ENCODE results near the gene C15orf61. TPM values are rescaled to one million over a fixed set of nuclear protein-coding genes. Genes with fewer than 3 reads are reported as not detected.

C15orf61 gene
- 1.7 and 3.8 TPM in 2 replicates for total RNA-seq (2012; rRNA removed)

DNA sequence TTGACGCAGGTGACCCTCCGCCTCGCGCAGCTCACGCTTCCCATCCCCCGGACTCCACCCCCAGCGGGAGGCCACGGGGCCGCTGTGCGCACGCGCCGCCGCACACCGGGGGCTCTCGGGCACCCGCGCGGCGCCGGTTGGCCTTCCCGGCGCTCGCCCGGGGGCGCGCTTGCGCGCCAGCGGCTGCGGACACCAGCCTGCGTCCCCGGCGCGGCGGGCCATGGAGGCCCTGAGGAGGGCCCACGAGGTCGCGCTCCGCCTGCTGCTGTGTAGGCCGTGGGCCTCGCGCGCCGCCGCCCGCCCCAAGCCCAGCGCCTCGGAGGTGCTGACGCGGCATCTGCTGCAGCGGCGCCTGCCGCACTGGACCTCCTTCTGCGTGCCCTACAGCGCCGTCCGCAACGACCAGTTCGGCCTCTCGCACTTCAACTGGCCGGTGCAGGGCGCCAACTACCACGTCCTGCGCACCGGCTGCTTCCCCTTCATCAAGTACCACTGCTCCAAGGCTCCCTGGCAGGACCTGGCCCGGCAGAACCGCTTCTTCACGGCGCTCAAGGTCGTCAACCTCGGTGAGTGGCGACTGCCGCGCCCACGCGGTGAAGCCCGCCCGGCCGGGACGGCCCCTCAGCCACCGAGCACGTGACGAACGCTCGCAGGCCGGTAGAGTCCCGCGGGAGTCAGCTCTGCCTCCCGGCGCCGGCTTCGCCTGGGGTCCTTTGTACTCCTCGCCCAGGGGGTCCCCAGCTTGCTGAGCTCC lies at the start of gene C15orf61:
TSS of gene C15orf61 (plus strand) at position 103 of the 754 bp plus-strand sequence. CDS start at position 221, 118 bp downstream.
- Histone ChIP-seq H3K9me3 (replicated peaks; ENCODE audit: low read length) (no peaks in the 10 kb centered on the region), H3K27me3 (ENCODE audit: control insufficient read depth, insufficient read depth, low read length) (no peaks in the 10 kb centered on the region), H3K4me2 (ENCODE audit: low read length) (peak within 1 kb of the TSS; percentile 99), H3K4me3 (ENCODE audit: low read length) (peak within 1 kb of the TSS; percentile 98), H3K36me3 (ENCODE audit: insufficient read depth, low read length) (peaks cover 3% of the 10 kb centered on the region), H3K4me1 (ENCODE audit: control insufficient read depth, insufficient read depth, low read length) (peaks cover 25% of the 10 kb centered on the region), H3K9ac (ENCODE audit: low read depth, low read length) (peak within 1 kb of the TSS; percentile 90)

GRCh38 chr15:67472957-67473356 lies 48.0 kb upstream of the C15orf61 start:
- H3K9me3 ChIP-seq (replicated peaks; ENCODE audit: low read length): no peaks in the 10 kb centered on the region
- H3K4me2 ChIP-seq (ENCODE audit: low read length): no peak overlapping the region
- no peaks in the 10 kb centered on the region for H3K36me3 ChIP-seq (ENCODE audit: insufficient read depth, low read length)
- H3K9ac ChIP-seq (ENCODE audit: low read depth, low read length): no peak overlapping the region
- no peak overlapping the region for H3K4me3 ChIP-seq (ENCODE audit: low read length)
- H3K27me3 ChIP-seq (ENCODE audit: control insufficient read depth, insufficient read depth, low read length): no peaks in the 10 kb centered on the region
- no peaks in the 10 kb centered on the region for H3K4me1 ChIP-seq (ENCODE audit: control insufficient read depth, insufficient read depth, low read length)

DNA sequence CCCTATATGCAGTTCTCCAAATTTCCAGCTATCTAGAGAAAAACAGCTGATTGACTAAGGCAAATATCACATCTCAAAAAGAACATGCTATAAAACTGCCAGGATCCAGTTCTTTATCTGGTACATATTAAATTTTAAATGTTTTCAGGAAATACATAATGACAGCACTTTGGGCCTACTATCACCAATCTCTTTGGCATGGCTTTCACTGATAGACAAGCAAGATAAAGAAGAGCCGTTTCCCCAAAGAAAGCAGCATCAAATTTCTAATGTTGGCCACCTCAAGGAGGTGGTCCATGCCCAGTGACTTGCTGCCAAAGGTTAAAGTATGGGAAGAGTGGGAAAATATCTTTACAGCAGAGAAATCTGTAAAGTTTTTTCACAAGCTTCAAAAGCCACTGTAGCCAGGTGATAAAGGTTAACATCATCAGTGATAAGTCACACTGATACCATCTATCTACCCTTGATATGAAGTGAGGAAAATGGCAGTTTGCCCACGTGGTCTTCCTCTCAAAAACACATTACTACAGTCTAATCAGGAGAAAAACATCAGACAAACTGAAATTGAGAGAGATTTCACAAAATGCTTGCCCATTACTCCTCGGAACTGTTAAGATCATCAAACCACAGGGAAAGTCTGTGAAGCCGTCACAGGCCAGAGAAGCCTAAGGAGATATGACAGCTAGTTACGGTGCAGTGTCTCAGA lies 46.4 kb upstream of the C15orf61 start:
- Histone ChIP-seq H3K36me3 (ENCODE audit: insufficient read depth, low read length) (no peaks in the 10 kb centered on the region), H3K4me2 (ENCODE audit: low read length) (no peak overlapping the region), H3K4me1 (ENCODE audit: control insufficient read depth, insufficient read depth, low read length) (peaks cover 1% of the 10 kb centered on the region), H3K27me3 (ENCODE audit: control insufficient read depth, insufficient read depth, low read length) (no peaks in the 10 kb centered on the region), H3K9me3 (replicated peaks; ENCODE audit: low read length) (no peaks in the 10 kb centered on the region), H3K9ac (ENCODE audit: low read depth, low read length) (no peak overlapping the region), H3K4me3 (ENCODE audit: low read length) (no peak overlapping the region)

- no peak overlapping the region for H3K9ac ChIP-seq (ENCODE audit: low read depth, low read length)
- H3K27me3 ChIP-seq (ENCODE audit: control insufficient read depth, insufficient read depth, low read length): no peaks in the 10 kb centered on the region
Measured at GRCh38 chr15:67479781-67480505, 41.0 kb upstream of the C15orf61 start.

DNA sequence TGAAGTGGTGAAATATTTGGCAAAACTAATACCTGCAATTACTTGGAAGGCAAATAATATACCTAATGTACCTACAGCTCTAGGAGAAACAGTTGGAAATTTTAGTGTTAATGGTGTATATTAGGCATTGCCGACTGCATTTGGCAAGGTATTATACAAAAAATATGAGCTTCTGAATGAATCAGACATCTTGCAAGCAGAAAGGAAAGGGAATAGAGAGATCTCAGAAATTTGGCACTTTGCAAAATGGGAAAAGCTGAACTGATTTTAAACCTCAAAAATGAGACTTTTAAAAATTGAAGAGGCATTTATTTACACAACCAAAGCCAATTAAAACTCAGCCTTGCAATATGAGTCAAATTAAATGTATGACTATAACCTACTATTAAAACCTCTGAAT lies 40.2 kb upstream of the C15orf61 start:
- H3K4me2 ChIP-seq (ENCODE audit: low read length): no peak overlapping the region
- no peaks in the 10 kb centered on the region for H3K27me3 ChIP-seq (ENCODE audit: control insufficient read depth, insufficient read depth, low read length)
- no peaks in the 10 kb centered on the region for H3K36me3 ChIP-seq (ENCODE audit: insufficient read depth, low read length)
- no peak overlapping the region for H3K9ac ChIP-seq (ENCODE audit: low read depth, low read length)
- H3K9me3 ChIP-seq (replicated peaks; ENCODE audit: low read length): no peaks in the 10 kb centered on the region
- H3K4me1 ChIP-seq (ENCODE audit: control insufficient read depth, insufficient read depth, low read length): peaks cover 5% of the 10 kb centered on the region
- H3K4me3 ChIP-seq (ENCODE audit: low read length): no peak overlapping the region

More at GRCh38 chr15:67479781-67480505, 41.0 kb upstream of the C15orf61 start:
- Histone ChIP-seq H3K4me3 (ENCODE audit: low read length) (no peak overlapping the region), H3K4me2 (ENCODE audit: low read length) (no peak overlapping the region), H3K4me1 (ENCODE audit: control insufficient read depth, insufficient read depth, low read length) (peaks cover 5% of the 10 kb centered on the region), H3K36me3 (ENCODE audit: insufficient read depth, low read length) (no peaks in the 10 kb centered on the region), H3K9me3 (replicated peaks; ENCODE audit: low read length) (no peaks in the 10 kb centered on the region)

- H3K9ac ChIP-seq (ENCODE audit: low read depth, low read length): no peak overlapping the region
- no peak overlapping the region for H3K4me2 ChIP-seq (ENCODE audit: low read length)
- no peaks in the 10 kb centered on the region for H3K36me3 ChIP-seq (ENCODE audit: insufficient read depth, low read length)
- no peaks in the 10 kb centered on the region for H3K27me3 ChIP-seq (ENCODE audit: control insufficient read depth, insufficient read depth, low read length)
- H3K9me3 ChIP-seq (replicated peaks; ENCODE audit: low read length): no peaks in the 10 kb centered on the region
- peaks cover 5% of the 10 kb centered on the region for H3K4me1 ChIP-seq (ENCODE audit: control insufficient read depth, insufficient read depth, low read length)
- H3K4me3 ChIP-seq (ENCODE audit: low read length): no peak overlapping the region
Measured at GRCh38 chr15:67481680-67482079, 39.3 kb upstream of the C15orf61 start.

- no peaks in the 10 kb centered on the region for H3K4me1 ChIP-seq (ENCODE audit: control insufficient read depth, insufficient read depth, low read length)
- no peak overlapping the region for H3K4me3 ChIP-seq (ENCODE audit: low read length)
- H3K9me3 ChIP-seq (replicated peaks; ENCODE audit: low read length): no peaks in the 10 kb centered on the region
- no peaks in the 10 kb centered on the region for H3K36me3 ChIP-seq (ENCODE audit: insufficient read depth, low read length)
- H3K27me3 ChIP-seq (ENCODE audit: control insufficient read depth, insufficient read depth, low read length): no peaks in the 10 kb centered on the region
- H3K9ac ChIP-seq (ENCODE audit: low read depth, low read length): no peak overlapping the region
- no peak overlapping the region for H3K4me2 ChIP-seq (ENCODE audit: low read length)
Measured at GRCh38 chr15:67495585-67495984, 25.3 kb upstream of the C15orf61 start.

GRCh38 chr15:67501177-67501835 lies 19.6 kb upstream of the C15orf61 start:
- no peak overlapping the region for H3K4me2 ChIP-seq (ENCODE audit: low read length)
- peaks cover 10% of the 10 kb centered on the region for H3K4me1 ChIP-seq (ENCODE audit: control insufficient read depth, insufficient read depth, low read length)
- H3K27me3 ChIP-seq (ENCODE audit: control insufficient read depth, insufficient read depth, low read length): no peaks in the 10 kb centered on the region
- no peaks in the 10 kb centered on the region for H3K9me3 ChIP-seq (replicated peaks; ENCODE audit: low read length)
- no peak overlapping the region for H3K9ac ChIP-seq (ENCODE audit: low read depth, low read length)
- H3K4me3 ChIP-seq (ENCODE audit: low read length): no peak overlapping the region
- no peaks in the 10 kb centered on the region for H3K36me3 ChIP-seq (ENCODE audit: insufficient read depth, low read length)

GRCh38 chr15:67501836-67502461 lies 19.0 kb upstream of the C15orf61 start:
- H3K27me3 ChIP-seq (ENCODE audit: control insufficient read depth, insufficient read depth, low read length): no peaks in the 10 kb centered on the region
- no peaks in the 10 kb centered on the region for H3K9me3 ChIP-seq (replicated peaks; ENCODE audit: low read length)
- H3K4me2 ChIP-seq (ENCODE audit: low read length): no peak overlapping the region
- H3K4me3 ChIP-seq (ENCODE audit: low read length): no peak overlapping the region
- H3K36me3 ChIP-seq (ENCODE audit: insufficient read depth, low read length): no peaks in the 10 kb centered on the region
- H3K4me1 ChIP-seq (ENCODE audit: control insufficient read depth, insufficient read depth, low read length): peaks cover 10% of the 10 kb centered on the region
- H3K9ac ChIP-seq (ENCODE audit: low read depth, low read length): no peak overlapping the region

DNA sequence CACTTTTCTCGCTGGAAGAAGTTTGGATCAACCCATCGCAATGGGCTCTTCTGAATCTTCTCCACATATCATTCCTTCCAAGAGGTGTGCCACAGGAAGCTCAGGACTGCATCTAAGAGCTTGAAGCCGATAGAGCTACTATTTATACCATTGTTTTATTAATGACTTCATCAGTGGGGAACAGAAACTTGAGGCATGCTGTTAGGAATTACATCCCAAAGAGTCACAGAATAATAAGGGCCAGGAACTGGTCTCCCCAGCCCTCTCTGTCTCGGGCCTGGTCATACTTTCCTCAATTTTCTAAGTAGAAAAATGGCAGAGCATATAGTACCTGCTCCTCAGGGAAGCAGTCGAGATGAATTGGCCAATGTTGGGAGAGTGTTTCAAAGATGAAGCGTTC lies 16.9 kb upstream of the C15orf61 start:
- H3K9me3 ChIP-seq (replicated peaks; ENCODE audit: low read length): no peaks in the 10 kb centered on the region
- H3K4me2 ChIP-seq (ENCODE audit: low read length): no peak overlapping the region
- peaks cover 24% of the 10 kb centered on the region for H3K4me1 ChIP-seq (ENCODE audit: control insufficient read depth, insufficient read depth, low read length)
- H3K36me3 ChIP-seq (ENCODE audit: insufficient read depth, low read length): no peaks in the 10 kb centered on the region
- H3K4me3 ChIP-seq (ENCODE audit: low read length): no peak overlapping the region
- H3K27me3 ChIP-seq (ENCODE audit: control insufficient read depth, insufficient read depth, low read length): no peaks in the 10 kb centered on the region
- H3K9ac ChIP-seq (ENCODE audit: low read depth, low read length): no peak overlapping the region

- Histone ChIP-seq H3K9me3 (replicated peaks; ENCODE audit: low read length) (no peaks in the 10 kb centered on the region), H3K4me2 (ENCODE audit: low read length) (no peak overlapping the region), H3K36me3 (ENCODE audit: insufficient read depth, low read length) (no peaks in the 10 kb centered on the region), H3K4me1 (ENCODE audit: control insufficient read depth, insufficient read depth, low read length) (peaks cover 24% of the 10 kb centered on the region), H3K27me3 (ENCODE audit: control insufficient read depth, insufficient read depth, low read length) (no peaks in the 10 kb centered on the region), H3K9ac (ENCODE audit: low read depth, low read length) (no peak overlapping the region), H3K4me3 (ENCODE audit: low read length) (no peak overlapping the region)
Measured at GRCh38 chr15:67504796-67505195, 16.1 kb upstream of the C15orf61 start.
